Measurements from ENCODE around the gene UBE2G2. TPM values are rescaled to one million over a fixed set of nuclear protein-coding genes. Genes with fewer than 3 reads are reported as not detected.

UBE2G2 gene
- total RNA-seq, 1 experiment from 2014 or later: 91.3 TPM

DNA sequence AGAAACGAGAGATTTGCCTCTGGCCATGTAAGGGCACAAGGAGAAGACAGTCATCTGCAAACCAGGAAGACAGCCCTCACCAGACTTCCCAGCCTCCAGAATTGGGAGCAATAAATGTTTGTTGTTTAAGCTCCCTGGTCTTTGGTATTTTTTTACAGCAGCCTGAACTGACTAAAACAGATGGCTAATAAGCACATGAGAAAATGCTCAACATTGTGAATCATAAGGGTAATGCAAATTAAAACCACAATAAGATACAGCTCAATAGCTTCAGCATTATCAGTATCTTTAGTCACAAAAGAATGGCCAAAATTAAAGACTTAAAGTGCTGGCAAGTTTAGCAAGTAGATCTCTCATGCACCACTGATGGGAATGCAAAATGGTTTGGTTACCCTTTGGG lies 11.7 kb downstream of the UBE2G2 start:
- peaks cover 2% of the 10 kb centered on the region; the same call in 1 of the 2 replicates for H3K36me3 ChIP-seq (ENCODE audit: control insufficient read depth, insufficient read depth, low read length)
- H3K36me3 Mint-ChIP-seq (ENCODE audit: insufficient read depth, unreplicated experiment): peaks cover 37% of the 10 kb centered on the region
- H3K27me3 Mint-ChIP-seq (ENCODE audit: insufficient read depth, unreplicated experiment): no peaks in the 10 kb centered on the region

GRCh38 chr21:44785620-44786335 lies 15.8 kb downstream of the UBE2G2 start:
- Mint-ChIP-seq H3K27ac (ENCODE audit: unreplicated experiment) (no peak overlapping the region), H3K9me3 (ENCODE audit: unreplicated experiment) (no peaks in the 10 kb centered on the region), H3K27me3 (ENCODE audit: insufficient read depth, unreplicated experiment) (no peaks in the 10 kb centered on the region), H3K36me3 (ENCODE audit: insufficient read depth, unreplicated experiment) (peaks cover 36% of the 10 kb centered on the region), H3K4me3 (ENCODE audit: unreplicated experiment) (no peak overlapping the region), H3K4me1 (ENCODE audit: low read depth, unreplicated experiment) (no peaks in the 10 kb centered on the region)
- POLR2A ChIA-PET: no interaction called here
- H3K4me3 ChIP-seq (ENCODE audit: low read depth, low read length): no peak overlapping the region
- no peaks in the 10 kb centered on the region for H3K4me1 ChIP-seq
- no peaks in the 10 kb centered on the region for H3K9me3 ChIP-seq
- DNase-seq: no peak
- H3K36me3 ChIP-seq (ENCODE audit: control insufficient read depth, insufficient read depth, low read length): no peaks in the 10 kb centered on the region
- intact Hi-C loops (cut with micrococcal nuclease; ENCODE audit: unreplicated experiment): no loop called here
- CTCF ChIA-PET: no interaction called here
- BruUV-seq (replicated peaks): no TSS peak
- H3K27me3 ChIP-seq (replicated peaks; ENCODE audit: control insufficient read depth, insufficient read depth, low read length): no peaks in the 10 kb centered on the region
- no peak for TF ChIP-seq CTCF (IDR thresholded peaks at IDR 0.05; ENCODE audit: insufficient read depth in 1 of 2, low read depth in 1 of 2, low read length in 1 of 2, severe bottlenecking in 1 of 2, unreplicated experiment in 1 of 2)

More for the DNA sequence above, 11.7 kb downstream of the UBE2G2 start:
- DNase-seq: no peak
- no TSS peak for BruUV-seq (replicated peaks)
- TF ChIP-seq CTCF (IDR thresholded peaks at IDR 0.05; ENCODE audit: insufficient read depth in 1 of 2, low read depth in 1 of 2, low read length in 1 of 2, severe bottlenecking in 1 of 2, unreplicated experiment in 1 of 2): no peak
- no peaks in the 10 kb centered on the region for H3K9me3 Mint-ChIP-seq (ENCODE audit: unreplicated experiment)
- no peak overlapping the region for H3K4me3 Mint-ChIP-seq (ENCODE audit: unreplicated experiment)
- H3K27ac Mint-ChIP-seq (ENCODE audit: unreplicated experiment): no peak overlapping the region
- ChIA-PET CTCF (no interaction called here), POLR2A (interaction anchor here (0.6 kb wide), 1 partner anchor 778 kb away, joined by 7 read pairs; the partner anchor contains the start of gene TRAPPC10)
- intact Hi-C loops (cut with micrococcal nuclease; ENCODE audit: unreplicated experiment): loop anchor here (10.0 kb wide), 1 partner anchor 275 kb away; no protein-coding TSS in a partner anchor
- H3K4me1 Mint-ChIP-seq (ENCODE audit: low read depth, unreplicated experiment): peaks cover 19% of the 10 kb centered on the region
- Histone ChIP-seq H3K9me3 (no peaks in the 10 kb centered on the region), H3K27me3 (replicated peaks; ENCODE audit: control insufficient read depth, insufficient read depth, low read length) (no peaks in the 10 kb centered on the region), H3K4me1 (peaks cover 24% of the 10 kb centered on the region), H3K4me3 (ENCODE audit: low read depth, low read length) (no peak overlapping the region)

- POLR2A ChIA-PET: no interaction called here
- no peak overlapping the region for H3K27ac Mint-ChIP-seq (ENCODE audit: unreplicated experiment)
Measured at GRCh38 chr21:44784810-44785209, 16.8 kb downstream of the UBE2G2 start.

More at GRCh38 chr21:44784810-44785209, 16.8 kb downstream of the UBE2G2 start:
- Mint-ChIP-seq H3K36me3 (ENCODE audit: insufficient read depth, unreplicated experiment) (peaks cover 34% of the 10 kb centered on the region), H3K9me3 (ENCODE audit: unreplicated experiment) (no peaks in the 10 kb centered on the region), H3K4me3 (ENCODE audit: unreplicated experiment) (no peak overlapping the region), H3K4me1 (ENCODE audit: low read depth, unreplicated experiment) (no peaks in the 10 kb centered on the region), H3K27me3 (ENCODE audit: insufficient read depth, unreplicated experiment) (no peaks in the 10 kb centered on the region)
- Histone ChIP-seq H3K9me3 (no peaks in the 10 kb centered on the region), H3K36me3 (ENCODE audit: control insufficient read depth, insufficient read depth, low read length) (no peaks in the 10 kb centered on the region), H3K27me3 (replicated peaks; ENCODE audit: control insufficient read depth, insufficient read depth, low read length) (no peaks in the 10 kb centered on the region), H3K4me3 (ENCODE audit: low read depth, low read length) (no peak overlapping the region), H3K4me1 (no peaks in the 10 kb centered on the region)
- intact Hi-C loops (cut with micrococcal nuclease; ENCODE audit: unreplicated experiment): no loop called here
- TF ChIP-seq CTCF (IDR thresholded peaks at IDR 0.05; ENCODE audit: insufficient read depth in 1 of 2, low read depth in 1 of 2, low read length in 1 of 2, severe bottlenecking in 1 of 2, unreplicated experiment in 1 of 2): no peak
- CTCF ChIA-PET: interaction anchor here (1.7 kb wide), 1 partner anchor 9 kb away, joined by 5 read pairs; no protein-coding TSS in a partner anchor
- DNase-seq: no peak
- no TSS peak for BruUV-seq (replicated peaks)
